GM12891 (cell line): Measurements from ENCODE around the gene PLEKHA5.

Source experiments
- DNase-seq: peaks from one replicate; pipeline ENCODE4 v3.0.0; 2011; ENCODE audit warnings: low spot score; ENCODE audit not compliant: insufficient read length
- FAIRE-seq: peaks from 2 replicates; lab custom pipeline; 2011; peaks lifted over from hg19 to GRCh38; lab: Jason Lieb, UNC
- PAX5 ChIP-seq: IDR thresholded peaks from 2 replicates; pipeline ENCODE4 v1.6.1; 2011; ENCODE audit warnings: low read length, moderate library complexity, mild to moderate bottlenecking; ENCODE audit not compliant: insufficient read depth, severe bottlenecking
- POLR2A ChIP-seq: IDR thresholded peaks from 2 replicates; pipeline ENCODE4 v1.6.1; 2011; ENCODE audit warnings: low read depth, low read length, control low read depth
- POLR2AphosphoS5 ChIP-seq: IDR thresholded peaks from 2 replicates; pipeline ENCODE4 v1.6.1; 2011; ENCODE audit warnings: low read depth, low read length, control low read depth
- POU2F2 ChIP-seq: IDR thresholded peaks from 2 replicates; pipeline ENCODE4 v1.6.1; 2011; ENCODE audit warnings: low read depth, mild to moderate bottlenecking, control low read depth, low read length, moderate library complexity
- SPI1 ChIP-seq: IDR thresholded peaks from 2 replicates; pipeline ENCODE4 v1.6.1; 2011; ENCODE audit warnings: low read depth, low read length, control low read depth
- TAF1 ChIP-seq: IDR thresholded peaks from 2 replicates; pipeline ENCODE4 v1.6.1; 2011; ENCODE audit warnings: low read depth, low read length, control low read depth

The PLEKHA5 gene

GRCh38 chr12:19105463-19105862 lies 24.1 kb upstream of the PLEKHA5 start:
- no peak for FAIRE-seq
- no peak for DNase-seq

GRCh38 chr12:19107750-19108149 lies 21.8 kb upstream of the PLEKHA5 start:
- TF ChIP-seq POLR2A (no peak), POU2F2 (no peak), TAF1 (no peak), POLR2AphosphoS5 (no peak), PAX5 (no peak), SPI1 (no peak)
- FAIRE-seq (no peak), DNase-seq (no peak)

More at GRCh38 chr12:19105463-19105862, 24.1 kb upstream of the PLEKHA5 start:
- TF ChIP-seq TAF1 (no peak), POU2F2 (no peak), SPI1 (no peak), POLR2AphosphoS5 (no peak), POLR2A (no peak), PAX5 (no peak)

GRCh38 chr12:19110221-19110940 lies 19.2 kb upstream of the PLEKHA5 start:
- no peak for TF ChIP-seq POLR2AphosphoS5
- no peak for TF ChIP-seq POLR2A
- TF ChIP-seq PAX5 = no peak
- TF ChIP-seq SPI1 = no peak
- TF ChIP-seq POU2F2 = no peak
- no peak for TF ChIP-seq TAF1
- DNase-seq (no peak), FAIRE-seq (no peak)

GRCh38 chr12:19113464-19113863 lies 16.1 kb upstream of the PLEKHA5 start:
- FAIRE-seq = no peak
- no peak for TF ChIP-seq POLR2AphosphoS5
- TF ChIP-seq POLR2A = no peak
- TF ChIP-seq PAX5 = no peak
- TF ChIP-seq POU2F2 = no peak
- no peak for TF ChIP-seq TAF1
- TF ChIP-seq SPI1 = no peak
- DNase-seq = no peak

- FAIRE-seq = no peak
- no peak for DNase-seq
- TF ChIP-seq POLR2AphosphoS5 (no peak), PAX5 (no peak), SPI1 (no peak), TAF1 (no peak), POU2F2 (no peak), POLR2A (no peak)
Measured at GRCh38 chr12:19115285-19115684, 14.2 kb upstream of the PLEKHA5 start.

- FAIRE-seq = no peak
- TF ChIP-seq POLR2AphosphoS5 (no peak), SPI1 (no peak), POLR2A (no peak), TAF1 (no peak), POU2F2 (no peak), PAX5 (no peak)
- DNase-seq = no peak
Measured at GRCh38 chr12:19119440-19119839, 10.1 kb upstream of the PLEKHA5 start.

GRCh38 chr12:19120795-19121194 lies 8.7 kb upstream of the PLEKHA5 start:
- DNase-seq (no peak), FAIRE-seq (no peak)
- TF ChIP-seq POU2F2 = no peak
- TF ChIP-seq PAX5 = no peak
- no peak for TF ChIP-seq TAF1
- TF ChIP-seq POLR2AphosphoS5 = no peak
- no peak for TF ChIP-seq POLR2A
- no peak for TF ChIP-seq SPI1

GRCh38 chr12:19121449-19122018 lies 8.0 kb upstream of the PLEKHA5 start:
- FAIRE-seq = no peak
- TF ChIP-seq POLR2AphosphoS5 (no peak), SPI1 (no peak), POU2F2 (no peak), PAX5 (no peak), POLR2A (no peak), TAF1 (no peak)
- no peak for DNase-seq

- no peak for FAIRE-seq
- DNase-seq = no peak
- TF ChIP-seq PAX5 (no peak), SPI1 (no peak), POLR2AphosphoS5 (no peak), POU2F2 (no peak), TAF1 (no peak), POLR2A (no peak)
Measured at GRCh38 chr12:19125325-19125724, 4.2 kb upstream of the PLEKHA5 start.
